Measurements from ENCODE around the gene PTPN3.
"Not testable (repeated sequence)": the region's sequence is repeated elsewhere in the genome, so short reads cannot be mapped to it uniquely, and the experiment has no call there.

The PTPN3 gene

GRCh38 chr9:109383356-109383755, 114.8 kb downstream of the PTPN3 start:
- no peak for DNase-seq

- no peak for DNase-seq
Observed at GRCh38 chr9:109382585-109382984, 115.5 kb downstream of the PTPN3 start.

- no peak for DNase-seq
Observed at GRCh38 chr9:109382182-109382581, 115.9 kb downstream of the PTPN3 start.

GRCh38 chr9:109381011-109381729, 116.9 kb downstream of the PTPN3 start:
- no peak for DNase-seq

- no peak for DNase-seq
Observed at GRCh38 chr9:109379513-109379912, 118.6 kb downstream of the PTPN3 start.

- DNase-seq: no peak
Observed at GRCh38 chr9:109378316-109378715, 119.8 kb downstream of the PTPN3 start.

GRCh38 chr9:109372246-109372645, 125.9 kb downstream of the PTPN3 start:
- no peak for DNase-seq

- DNase-seq: no peak
Observed at GRCh38 chr9:109371374-109371773, 126.7 kb downstream of the PTPN3 start.

GRCh38 chr9:109369285-109369684, 128.8 kb downstream of the PTPN3 start:
- DNase-seq: no peak

- DNase-seq: no peak
Observed at GRCh38 chr9:109360771-109361170, 137.3 kb downstream of the PTPN3 start.

- not testable (repeated sequence) for DNase-seq
Observed at GRCh38 chr9:109358968-109359603, 139.0 kb downstream of the PTPN3 start.

- DNase-seq: no peak
Observed at GRCh38 chr9:109355564-109356297, 142.4 kb downstream of the PTPN3 start.

- no peak for DNase-seq
Observed at GRCh38 chr9:109354190-109354589, 143.9 kb downstream of the PTPN3 start.

- DNase-seq: no peak
Observed at GRCh38 chr9:109351032-109351431, 147.1 kb downstream of the PTPN3 start.

- no peak for DNase-seq
Observed at GRCh38 chr9:109349421-109349846, 148.7 kb downstream of the PTPN3 start.

- no peak for DNase-seq
Observed at GRCh38 chr9:109346904-109347303, 151.2 kb downstream of the PTPN3 start.

- no peak for DNase-seq
Observed at GRCh38 chr9:109344866-109345265, 153.2 kb downstream of the PTPN3 start.

- no peak for DNase-seq
Observed at GRCh38 chr9:109342878-109343277, 155.2 kb downstream of the PTPN3 start.

GRCh38 chr9:109341561-109341960, 156.5 kb downstream of the PTPN3 start:
- no peak for DNase-seq

GRCh38 chr9:109340979-109341378, 157.1 kb downstream of the PTPN3 start:
- DNase-seq: not testable (repeated sequence)

- no peak for DNase-seq
Observed at GRCh38 chr9:109336409-109336808, 161.7 kb downstream of the PTPN3 start.

- DNase-seq: no peak
Observed at GRCh38 chr9:109335929-109336328, 162.2 kb downstream of the PTPN3 start.

- no peak for DNase-seq
Observed at GRCh38 chr9:109335121-109335520, 163.0 kb downstream of the PTPN3 start.

GRCh38 chr9:109331353-109331752, 166.8 kb downstream of the PTPN3 start:
- DNase-seq: no peak
